IPS-NIHi7 (cell line): Measurements from ENCODE around the gene DHRS7B.
"Not testable (repeated sequence)": the region's sequence is repeated elsewhere in the genome, so short reads cannot be mapped to it uniquely, and the experiment has no call there.

ENCODE experiments used
- DNase-seq: peaks from one replicate; pipeline ENCODE4 v3.0.0; 2012; ENCODE audit warnings: mixed read lengths; ENCODE audit errors: extremely low spot score

Gene DHRS7B

GRCh38 chr17:21107067-21107650 is 19.6 kb upstream of the DHRS7B start:
- not testable (repeated sequence) for DNase-seq

- no peak for DNase-seq
Observed at GRCh38 chr17:21108651-21109050, 18.1 kb upstream of the DHRS7B start.

- DNase-seq = no peak
Observed at GRCh38 chr17:21113049-21113690, 13.6 kb upstream of the DHRS7B start.

GRCh38 chr17:21113716-21114115 is 13.0 kb upstream of the DHRS7B start:
- no peak for DNase-seq

- DNase-seq = not testable (repeated sequence)
Observed at GRCh38 chr17:21114791-21115190, 12.0 kb upstream of the DHRS7B start.

GRCh38 chr17:21119247-21119918 is 7.4 kb upstream of the DHRS7B start:
- peak; percentile 79 for DNase-seq

GRCh38 chr17:21119919-21120249 is 6.9 kb upstream of the DHRS7B start:
- DNase-seq = no peak

GRCh38 chr17:21124086-21124485 is 2.7 kb upstream of the DHRS7B start:
- no peak for DNase-seq

- DNase-seq = not testable (repeated sequence)
Observed at GRCh38 chr17:21124517-21124916, 2.2 kb upstream of the DHRS7B start.

- DNase-seq = no peak
Observed at GRCh38 chr17:21125862-21126261, 902 bp upstream of the DHRS7B start.

GRCh38 chr17:21127509-21128077 is 829 bp downstream of the DHRS7B start:
- no peak for DNase-seq

GRCh38 chr17:21129023-21129681 is 2.4 kb downstream of the DHRS7B start:
- DNase-seq = peak; percentile 18

- no peak for DNase-seq
Observed at GRCh38 chr17:21131137-21131536, 4.4 kb downstream of the DHRS7B start.

- no peak for DNase-seq
Observed at GRCh38 chr17:21132428-21132827, 5.7 kb downstream of the DHRS7B start.

GRCh38 chr17:21134559-21134958 is 7.8 kb downstream of the DHRS7B start:
- no peak for DNase-seq

- no peak for DNase-seq
Observed at GRCh38 chr17:21140911-21141310, 14.1 kb downstream of the DHRS7B start.

- DNase-seq = no peak
Observed at GRCh38 chr17:21141331-21141730, 14.6 kb downstream of the DHRS7B start.

- DNase-seq = not testable (repeated sequence)
Observed at GRCh38 chr17:21142065-21142464, 15.3 kb downstream of the DHRS7B start.

- DNase-seq = no peak
Observed at GRCh38 chr17:21143695-21144094, 16.9 kb downstream of the DHRS7B start.

GRCh38 chr17:21144299-21144698 is 17.5 kb downstream of the DHRS7B start:
- not testable (repeated sequence) for DNase-seq

GRCh38 chr17:21146362-21147015 is 19.7 kb downstream of the DHRS7B start:
- DNase-seq = no peak

GRCh38 chr17:21149621-21150020 is 22.9 kb downstream of the DHRS7B start:
- no peak for DNase-seq
